Trophoblast cell (in vitro differentiated cells and primary cell): ENCODE data around the gene ZNF618.

Experiments
- DNase-seq, 2 donors: peaks; one replicate each; pipeline ENCODE4 v3.0.0-alpha.2; 2016
- H2AFZ ChIP-seq: 2 replicates; pipeline ENCODE4 v1.6.1; 2013; ENCODE audit warnings: low read length, moderate library complexity, mild to moderate bottlenecking; ENCODE audit not compliant: insufficient read depth, poor library complexity
- H2AK5ac ChIP-seq: 2 replicates; pipeline ENCODE4 v1.6.1; 2013; ENCODE audit warnings: mild to moderate bottlenecking, low read length
- H2BK120ac ChIP-seq: 2 replicates; pipeline ENCODE4 v1.6.1; 2013; ENCODE audit warnings: low read length, mild to moderate bottlenecking, moderate library complexity; ENCODE audit not compliant: insufficient read depth, poor library complexity
- H2BK12ac ChIP-seq: 2 replicates; pipeline ENCODE4 v1.6.1; 2013; ENCODE audit warnings: mild to moderate bottlenecking, low read length, moderate library complexity
- H2BK5ac ChIP-seq: 2 replicates; pipeline ENCODE4 v1.6.1; 2013; ENCODE audit warnings: low read length, low read depth, moderate library complexity, mild to moderate bottlenecking; ENCODE audit not compliant: poor library complexity
- H3K14ac ChIP-seq: 2 replicates; pipeline ENCODE4 v1.6.1; 2013; ENCODE audit warnings: mild to moderate bottlenecking, low read length
- H3K18ac ChIP-seq: 2 replicates; pipeline ENCODE4 v1.6.1; 2013; ENCODE audit warnings: mild to moderate bottlenecking, low read length
- H3K23ac ChIP-seq: 2 replicates; pipeline ENCODE4 v1.6.1; 2013; ENCODE audit warnings: low read length
- H3K27ac ChIP-seq: 2 replicates; pipeline ENCODE4 v1.5.1; 2013; ENCODE audit warnings: low read depth, mild to moderate bottlenecking, inconsistent platforms, low read length, moderate library complexity
- H3K27me3 ChIP-seq: 2 replicates; pipeline ENCODE4 v1.6.1; 2013; ENCODE audit warnings: inconsistent platforms, mild to moderate bottlenecking, low read length, moderate library complexity; ENCODE audit not compliant: insufficient read depth
- H3K36me3 ChIP-seq, 2 experiments: 1 replicate in 1 of 2; 2 replicates in 1 of 2; pipeline ENCODE4 v1.6.1; 2013; ENCODE audit warnings: low read length in 2 of 2, mild to moderate bottlenecking in 2 of 2, moderate library complexity in 1 of 2; ENCODE audit not compliant: insufficient read depth in 2 of 2, control insufficient read depth in 1 of 2
- H3K4ac ChIP-seq: 2 replicates; pipeline ENCODE4 v1.6.1; 2013; ENCODE audit warnings: low read depth, mild to moderate bottlenecking, low read length, moderate library complexity
- H3K4me1 ChIP-seq, 2 experiments: 1 replicate in 1 of 2; 2 replicates in 1 of 2; pipeline ENCODE4 v1.6.1; 2013; ENCODE audit warnings: low read length in 2 of 2, mild to moderate bottlenecking in 2 of 2, moderate library complexity in 1 of 2; ENCODE audit not compliant: insufficient read depth in 2 of 2, control insufficient read depth in 1 of 2
- H3K4me2 ChIP-seq: 2 replicates; pipeline ENCODE4 v1.6.1; 2013; ENCODE audit warnings: inconsistent platforms, mild to moderate bottlenecking, low read length, moderate library complexity
- H3K4me3 ChIP-seq: 2 replicates; pipeline ENCODE4 v1.5.1; 2013; ENCODE audit warnings: mild to moderate bottlenecking, low read depth, low read length, inconsistent platforms
- H3K79me1 ChIP-seq: one replicate; pipeline ENCODE4 v1.6.1; 2013; ENCODE audit warnings: low read length
- H3K79me2 ChIP-seq: 2 replicates; pipeline ENCODE4 v1.6.1; 2013; ENCODE audit warnings: low read length, mild to moderate bottlenecking; ENCODE audit not compliant: control insufficient read depth, insufficient read depth, poor library complexity
- H3K9ac ChIP-seq: 2 replicates; pipeline ENCODE4 v1.6.1; 2013; ENCODE audit warnings: mild to moderate bottlenecking, low read length
- H3K9me3 ChIP-seq: 2 replicates; pipeline ENCODE4 v1.6.1; 2013; ENCODE audit warnings: low read depth, mild to moderate bottlenecking, control low read depth, inconsistent platforms, low read length; ENCODE audit not compliant: insufficient read depth
- H4K12ac ChIP-seq: 2 replicates; pipeline ENCODE4 v1.6.1; 2013; ENCODE audit warnings: low read depth, mild to moderate bottlenecking, low read length, moderate library complexity
- H4K8ac ChIP-seq: 2 replicates; pipeline ENCODE4 v1.6.1; 2013; ENCODE audit warnings: low read depth, mild to moderate bottlenecking, low read length, moderate library complexity
- H4K91ac ChIP-seq: one replicate; pipeline ENCODE4 v1.6.1; 2013; ENCODE audit warnings: low read depth, mild to moderate bottlenecking, low read length, moderate library complexity
- WGBS: extraction: QIAGEN DNeasy Blood & Tissue Kit; methylation state at CpG from one replicate; pipeline ENCODE4 v1.1.7; 2013; ENCODE audit warnings: missing lambda C conversion rate; ENCODE audit not compliant: insufficient read length, insufficient coverage; ENCODE audit errors: extremely low coverage; 5-methylcytosine and 5-hydroxymethylcytosine counted together

The ZNF618 gene

DNA sequence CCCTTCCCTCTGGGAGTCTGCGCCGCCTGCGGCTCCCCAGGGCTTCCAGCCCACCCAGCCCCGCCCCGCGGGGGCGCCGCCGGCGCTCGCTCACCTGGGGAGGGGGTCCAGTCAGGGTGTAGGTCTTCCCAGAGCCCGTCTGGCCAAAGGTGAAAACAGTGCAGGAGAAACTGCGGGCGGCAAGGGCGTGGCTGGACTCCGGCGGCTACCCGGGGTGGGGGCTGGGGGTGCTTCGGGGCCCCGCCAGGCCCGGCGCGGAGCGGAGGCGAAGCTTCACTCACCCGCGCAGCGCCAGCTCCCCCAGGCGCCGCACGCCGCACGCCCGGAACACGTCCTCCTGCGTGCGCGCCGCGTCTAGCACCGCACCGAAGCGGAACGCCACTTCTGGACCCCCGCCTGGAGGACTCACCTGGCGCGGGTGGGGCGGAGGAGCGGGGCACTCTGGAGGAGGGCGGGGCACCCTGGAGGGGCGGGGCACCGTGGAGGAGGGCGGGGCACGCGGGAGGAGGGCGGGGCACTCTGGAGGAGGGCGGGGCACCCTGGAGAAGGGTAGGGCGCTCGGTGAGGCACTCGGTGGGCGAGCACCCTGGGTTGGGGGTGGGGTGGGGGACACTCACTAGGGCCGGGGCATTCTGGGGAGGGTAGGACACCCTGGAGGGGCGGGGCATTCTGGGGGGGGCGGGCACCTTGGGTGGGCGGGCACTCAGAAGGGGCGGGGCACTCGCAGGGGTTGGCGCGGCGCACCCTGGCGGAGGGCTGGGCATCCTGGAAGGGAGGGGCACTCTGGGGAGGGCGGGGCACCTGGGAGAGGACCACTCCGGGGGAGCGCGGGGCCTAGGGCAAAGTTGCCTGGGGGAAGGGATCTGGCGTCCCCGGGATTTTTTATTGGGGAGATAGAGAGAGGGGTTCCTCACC is 222.2 kb downstream of the ZNF618 start:
- Histone ChIP-seq H3K79me2 (no peaks in the 10 kb centered on the region), H3K4me3 (peak overlapping the region; percentile 64), H2BK120ac (no peak overlapping the region), H3K36me3 (no peaks in the 10 kb centered on the region), H3K23ac (no peak overlapping the region), H2AFZ (peak overlapping the region; percentile 39), H4K91ac (no peak overlapping the region), H3K27me3 (peaks cover 11% of the 10 kb centered on the region), H3K79me1 (no peaks in the 10 kb centered on the region), H2AK5ac (no peak overlapping the region), H3K4me2 (peak overlapping the region; percentile 58), H2BK12ac (no peak overlapping the region), H4K8ac (no peak overlapping the region), H3K27ac (no peak overlapping the region), H3K18ac (no peak overlapping the region), H3K14ac (no peak overlapping the region), H3K9me3 (peaks cover 6% of the 10 kb centered on the region), H3K4me1 (peaks cover 0 to 2% of the 10 kb centered on the region in 2 experiments), H3K9ac (no peak overlapping the region), H4K12ac (no peak overlapping the region), H3K4ac (no peak overlapping the region), H2BK5ac (no peak overlapping the region)
- DNase-seq, result peak; percentile 59 to 76
- no CpG with 5 or more reads among the region's 77 CpGs for WGBS

- Histone ChIP-seq H3K27me3 (peaks cover 11% of the 10 kb centered on the region), H2BK5ac (no peak within 1 kb of the TSS), H2AFZ (peak within 1 kb of the TSS; percentile 39), H3K36me3 (no peaks in the 10 kb centered on the region), H3K79me1 (no peaks in the 10 kb centered on the region), H3K4me1 (peaks cover 0 to 2% of the 10 kb centered on the region in 2 experiments), H4K12ac (no peak within 1 kb of the TSS), H3K14ac (no peak within 1 kb of the TSS), H3K23ac (no peak within 1 kb of the TSS), H3K27ac (no peak within 1 kb of the TSS), H2BK120ac (no peak within 1 kb of the TSS), H4K91ac (no peak within 1 kb of the TSS), H4K8ac (no peak within 1 kb of the TSS), H3K79me2 (no peaks in the 10 kb centered on the region), H2BK12ac (no peak within 1 kb of the TSS), H3K4ac (no peak within 1 kb of the TSS), H3K18ac (no peak within 1 kb of the TSS), H3K4me2 (peak within 1 kb of the TSS; percentile 58), H3K9ac (no peak within 1 kb of the TSS), H3K9me3 (peaks cover 6% of the 10 kb centered on the region), H2AK5ac (no peak within 1 kb of the TSS), H3K4me3 (peak within 1 kb of the TSS; percentile 64)
- peak; percentile 54 to 73 for DNase-seq
- WGBS, result no CpG with 5 or more reads among the region's 32 CpGs
Observed at GRCh38 chr9:114098936-114099668, 223.0 kb downstream of the ZNF618 start, which contains the start of gene KIF12. TSS of gene KIF12 (minus strand) at chr9:114099292. CDS start at chr9:114099276, 16 bp downstream.

- no peak overlapping the region for H2AFZ ChIP-seq
- H3K4me2 ChIP-seq, result no peak overlapping the region
- no peaks in the 10 kb centered on the region for H3K79me1 ChIP-seq
- no peak overlapping the region for H3K9ac ChIP-seq
- H2BK120ac ChIP-seq, result no peak overlapping the region
- peaks cover 0 to 2% of the 10 kb centered on the region in 2 experiments for H3K4me1 ChIP-seq
- H3K79me2 ChIP-seq, result no peaks in the 10 kb centered on the region
- H3K4me3 ChIP-seq, result no peak overlapping the region
- H3K4ac ChIP-seq, result no peak overlapping the region
- no peak overlapping the region for H2AK5ac ChIP-seq
- no peak overlapping the region for H3K27ac ChIP-seq
- H3K27me3 ChIP-seq, result peaks cover 11% of the 10 kb centered on the region
- no peak overlapping the region for H4K8ac ChIP-seq
- H3K23ac ChIP-seq, result no peak overlapping the region
- peaks cover 6% of the 10 kb centered on the region for H3K9me3 ChIP-seq
- no peak overlapping the region for H4K91ac ChIP-seq
- DNase-seq, result peak in 1 of 2 donors; percentile 18
- no CpG with 5 or more reads among the region's 2 CpGs for WGBS
- H2BK5ac ChIP-seq, result no peak overlapping the region
- no peak overlapping the region for H4K12ac ChIP-seq
- H3K18ac ChIP-seq, result no peak overlapping the region
- H3K14ac ChIP-seq, result no peak overlapping the region
- no peaks in the 10 kb centered on the region for H3K36me3 ChIP-seq
- no peak overlapping the region for H2BK12ac ChIP-seq
Observed at GRCh38 chr9:114099669-114100270, 223.7 kb downstream of the ZNF618 start.

- no CpG with 5 or more reads among the region's 1 CpG for WGBS
- no peak overlapping the region for H3K4me3 ChIP-seq
- no peak overlapping the region for H4K12ac ChIP-seq
- no peak overlapping the region for H3K27ac ChIP-seq
- H2AFZ ChIP-seq, result no peak overlapping the region
- no peak overlapping the region for H3K14ac ChIP-seq
- H4K91ac ChIP-seq, result no peak overlapping the region
- no peak overlapping the region for H3K23ac ChIP-seq
- peaks cover 0 to 2% of the 10 kb centered on the region in 2 experiments for H3K4me1 ChIP-seq
- H3K36me3 ChIP-seq, result no peaks in the 10 kb centered on the region
- no peak overlapping the region for H3K9ac ChIP-seq
- no peak overlapping the region for H3K4me2 ChIP-seq
- H2BK5ac ChIP-seq, result no peak overlapping the region
- peak in 1 of 2 donors; percentile 36 for DNase-seq
- no peak overlapping the region for H2AK5ac ChIP-seq
- peaks cover 6% of the 10 kb centered on the region for H3K9me3 ChIP-seq
- no peak overlapping the region for H4K8ac ChIP-seq
- no peak overlapping the region for H3K4ac ChIP-seq
- H3K79me2 ChIP-seq, result no peaks in the 10 kb centered on the region
- H3K79me1 ChIP-seq, result no peaks in the 10 kb centered on the region
- no peak overlapping the region for H2BK12ac ChIP-seq
- no peak overlapping the region for H3K18ac ChIP-seq
- no peak overlapping the region for H2BK120ac ChIP-seq
- peaks cover 11% of the 10 kb centered on the region for H3K27me3 ChIP-seq
Observed at GRCh38 chr9:114100536-114100935, 224.4 kb downstream of the ZNF618 start.
